22Rv1 (cell line): ENCODE measurements around the gene SCML1.

Experiments used
- H3K27ac ChIP-seq: fragments of 450-650 bp; 2 replicates; pipeline ENCODE4 v1.5.1; 2017
- CTCF ChIP-seq: fragments of 450-650 bp; IDR thresholded peaks from 2 replicates; pipeline ENCODE4 v1.5.1; 2017; ENCODE audit warnings: mild to moderate bottlenecking
- ZFX ChIP-seq: fragments of 450-650 bp; IDR thresholded peaks from 2 replicates; pipeline ENCODE4 v1.6.1; 2017; ENCODE audit warnings: antibody characterized with exemption, borderline replicate concordance

SCML1 gene

GRCh38 chrX:17703201-17703600, 34.1 kb upstream of the SCML1 start:
- no peak for TF ChIP-seq CTCF
- no peak overlapping the region for H3K27ac ChIP-seq

DNA sequence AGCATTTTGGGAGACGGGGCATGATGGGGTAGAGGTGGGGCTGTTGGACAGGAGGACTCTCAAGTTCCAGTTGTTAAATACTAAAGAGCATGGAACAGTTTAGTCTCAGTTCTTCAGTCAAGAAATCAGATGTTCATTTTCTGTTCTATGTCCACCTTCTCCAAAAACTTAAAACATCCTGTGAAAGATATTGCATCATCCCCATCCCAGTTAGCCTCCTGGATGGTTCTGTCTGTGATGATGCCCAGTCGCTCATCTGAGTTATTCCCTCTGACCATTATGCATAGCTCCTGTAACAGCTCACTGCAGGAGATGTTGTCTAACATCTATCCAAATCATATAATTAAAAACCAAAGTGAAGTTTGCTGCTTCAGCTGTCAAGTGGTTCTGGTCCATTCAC, 32.1 kb upstream of the SCML1 start:
- TF ChIP-seq CTCF (no peak), ZFX (no peak)
- no peak overlapping the region for H3K27ac ChIP-seq

DNA sequence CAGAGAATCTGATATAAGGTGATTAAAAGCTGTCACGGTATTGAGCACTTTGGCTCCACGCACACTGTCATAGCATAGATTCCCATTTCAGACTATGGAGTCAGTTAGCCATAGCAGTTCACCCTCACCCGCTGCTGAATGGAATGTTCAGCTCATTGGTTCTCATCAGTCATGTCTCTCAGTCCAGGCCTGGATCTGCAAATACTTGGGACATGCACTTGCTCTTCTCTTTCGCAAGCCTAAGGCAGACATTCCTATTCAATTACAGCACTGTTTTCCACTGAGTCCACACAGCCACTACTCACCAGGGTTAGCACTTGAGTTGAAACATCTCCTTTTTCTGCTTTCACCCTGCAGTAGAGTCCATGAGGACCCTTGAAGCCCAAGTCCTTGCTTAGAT, 30.6 kb upstream of the SCML1 start:
- no peak overlapping the region for H3K27ac ChIP-seq
- TF ChIP-seq CTCF (no peak), ZFX (no peak)

- no peak for TF ChIP-seq ZFX
- TF ChIP-seq CTCF, result no peak
- H3K27ac ChIP-seq, result no peak overlapping the region
These were observed 29.6 kb upstream of the SCML1 start for GRCh38 chrX:17707731-17708130.

- TF ChIP-seq CTCF, result no peak
- no peak for TF ChIP-seq ZFX
- no peak overlapping the region for H3K27ac ChIP-seq
These were observed 26.4 kb upstream of the SCML1 start for GRCh38 chrX:17710871-17711301.

- H3K27ac ChIP-seq, result no peak overlapping the region
- TF ChIP-seq ZFX (no peak), CTCF (no peak)
These were observed 24.0 kb upstream of the SCML1 start for GRCh38 chrX:17713288-17713687.

DNA sequence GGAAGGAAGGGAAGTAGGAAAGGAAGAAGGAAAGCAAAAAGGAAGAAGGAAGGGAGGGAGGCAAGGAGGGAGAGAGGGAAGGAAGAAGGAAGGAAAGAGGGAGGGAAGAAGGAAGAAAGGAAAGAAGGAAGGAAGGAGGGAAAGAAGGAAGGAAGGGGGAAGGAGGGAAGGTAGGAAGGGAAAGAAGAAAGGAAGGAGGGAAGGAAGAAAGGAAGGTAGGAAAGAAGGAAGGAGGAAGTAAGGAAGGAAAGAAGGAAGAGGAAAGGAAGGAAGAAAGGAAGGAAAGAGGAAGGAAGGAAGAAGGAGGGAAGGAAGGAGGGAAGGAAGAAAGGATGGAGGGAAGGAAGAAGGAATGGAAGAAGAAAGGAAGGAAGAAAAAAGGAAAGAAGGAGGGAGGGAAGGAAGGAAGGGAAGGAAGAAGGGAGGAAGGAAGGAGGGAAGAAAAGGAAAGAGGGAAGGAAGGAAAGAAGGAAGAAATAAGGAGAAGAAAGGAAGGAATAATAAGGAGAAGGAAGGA, 18.6 kb upstream of the SCML1 start:
- TF ChIP-seq CTCF (no peak), ZFX (no peak)

More for the DNA sequence above, 18.6 kb upstream of the SCML1 start:
- H3K27ac ChIP-seq, result no peak overlapping the region
